GM12892 (cell line): ENCODE measurements around the gene ULBP3.

Experiments used
- POLR2AphosphoS5 ChIP-seq: IDR thresholded peaks from 2 replicates; pipeline ENCODE4 v1.6.1; 2011; ENCODE audit warnings: low read depth, low read length, control low read depth
- TAF1 ChIP-seq: IDR thresholded peaks from 2 replicates; pipeline ENCODE4 v1.6.1; 2011; ENCODE audit warnings: low read depth, mild to moderate bottlenecking, control low read depth, low read length, borderline replicate concordance

- TF ChIP-seq POLR2AphosphoS5 (no peak), TAF1 (no peak)
Observed at GRCh38 chr6:150069706-150070105, 785 bp upstream of the ULBP3 start.
